Right lobe of liver (tissue), 6 donors: ENCODE measurements around the gene KIAA2012. TPM values are rescaled to one million over a fixed set of nuclear protein-coding genes. Genes with fewer than 3 reads are reported as not detected.

Experiments used
- ATAC-seq, 4 donors: fragments of 200-7000 bp; cut with Tn5 transposase; one replicate each; pipeline ENCODE4 v1.9.1; 2020; ENCODE audit warnings: mild to moderate bottlenecking in 4 of 4, moderate library complexity in 4 of 4
- DNase-seq, 3 donors: peaks; one replicate each; pipeline ENCODE4 v3.0.0-alpha.2; 2020
- H3K27ac ChIP-seq, 3 donors: fragments of 200-600 bp; one replicate each; pipeline ENCODE4 v1.8.0; 2022
- H3K27me3 ChIP-seq, 2 donors: fragments of 200-600 bp; one replicate each; pipeline ENCODE4 v1.8.0; 2022
- H3K36me3 ChIP-seq, 4 donors: fragments of 200-600 bp; sonication (generic) in 1 of 4; one replicate each; pipeline versions ENCODE4 v1.5.1 to v1.8.0; 2017 to 2022; ENCODE audit warnings: control low read depth in 1 of 4
- H3K4me1 ChIP-seq, 4 donors: fragments of 200-600 bp; sonication (generic) in 1 of 4; one replicate each; pipeline versions ENCODE4 v1.5.1 to v1.8.0; 2017 to 2022; ENCODE audit warnings: control low read depth in 1 of 4
- H3K4me3 ChIP-seq, 3 donors: fragments of 200-600 bp; one replicate each; pipeline ENCODE4 v1.8.0; 2022
- H3K9me3 ChIP-seq, 4 donors: fragments of 200-600 bp; sonication (generic) in 1 of 4; one replicate each; pipeline versions ENCODE4 v1.5.1 to v1.8.0; 2017 to 2022; ENCODE audit warnings: control low read depth in 1 of 4
- POLR2A ChIP-seq: fragments of 450-650 bp; IDR thresholded peaks from one replicate; pipeline ENCODE4 v1.6.1; 2017; ENCODE audit warnings: antibody characterized with exemption, mild to moderate bottlenecking
- WGBS: methylation state at CpG from one replicate; pipeline ENCODE4 v1.1.6; 2018; ENCODE audit warnings: low coverage, low lambda C conversion rate; ENCODE audit not compliant: insufficient coverage; ENCODE audit errors: missing lambda C conversion rate; 5-methylcytosine and 5-hydroxymethylcytosine counted together
- intact Hi-C, 2 donors: fragments of 100-400 bp; cut with DNase I; formaldehyde crosslinking; loops; one replicate each; pipeline versions ENCODE4 v1.11.2 to v1.14.1; 2022
- total RNA-seq, 6 experiments: library from RNA; depleted of rRNA in 2 of 6; stranded (reverse); fragments of >200 nt in 2 of 6; fragmentation: NEBNext Ultra II Directional in 3 of 6; extraction: Animal tissue kit (Norgen Biotek cat#: 25700) in 3 of 6; gene quantifications; one replicate each; pipeline versions ENCODE4 v1.1.0 to v1.2.4, GENCODE V29; 2016 to 2023
- TF ChIP-seq, protein P1 (sequence below), 4 donors: fragments of 200-600 bp in 3 of 4; fragments of 450-650 bp in 1 of 4; IDR thresholded peaks; one replicate each; pipeline versions ENCODE4 v1.5.1 to v1.8.0; 2016 to 2022; ENCODE audit warnings: antibody characterized with exemption in 4 of 4, mild to moderate bottlenecking in 2 of 4
- donor health status: DM: no; HTN: yes; CAD: no.
- donor health status: DM: no; HTN: no; CAD: no.
- donor health status: DM: no; HTN: no; CAD: no.
- donor health status: DM: no; HTN: yes; CAD: no.
- donor health status: DM: no; HTN: yes; CAD: no.

KIAA2012 gene
- total RNA-seq, 6 experiments from 2014 or later: 0.11 to 0.56 (median 0.43) TPM

GRCh38 chr2:202149155-202149762, 76.2 kb downstream of the KIAA2012 start:
- Histone ChIP-seq H3K27ac (no peak overlapping the region), H3K36me3 (no peaks in the 10 kb centered on the region), H3K27me3 (no peaks in the 10 kb centered on the region), H3K9me3 (no peaks in the 10 kb centered on the region), H3K4me1 (no peaks in the 10 kb centered on the region), H3K4me3 (no peak overlapping the region)
- intact Hi-C loops: no loop called here
- ATAC-seq: no peak
- 64% methylated on average over 12 of the region's 13 CpGs for WGBS
- no peak for DNase-seq
- TF ChIP-seq, protein P1, sequence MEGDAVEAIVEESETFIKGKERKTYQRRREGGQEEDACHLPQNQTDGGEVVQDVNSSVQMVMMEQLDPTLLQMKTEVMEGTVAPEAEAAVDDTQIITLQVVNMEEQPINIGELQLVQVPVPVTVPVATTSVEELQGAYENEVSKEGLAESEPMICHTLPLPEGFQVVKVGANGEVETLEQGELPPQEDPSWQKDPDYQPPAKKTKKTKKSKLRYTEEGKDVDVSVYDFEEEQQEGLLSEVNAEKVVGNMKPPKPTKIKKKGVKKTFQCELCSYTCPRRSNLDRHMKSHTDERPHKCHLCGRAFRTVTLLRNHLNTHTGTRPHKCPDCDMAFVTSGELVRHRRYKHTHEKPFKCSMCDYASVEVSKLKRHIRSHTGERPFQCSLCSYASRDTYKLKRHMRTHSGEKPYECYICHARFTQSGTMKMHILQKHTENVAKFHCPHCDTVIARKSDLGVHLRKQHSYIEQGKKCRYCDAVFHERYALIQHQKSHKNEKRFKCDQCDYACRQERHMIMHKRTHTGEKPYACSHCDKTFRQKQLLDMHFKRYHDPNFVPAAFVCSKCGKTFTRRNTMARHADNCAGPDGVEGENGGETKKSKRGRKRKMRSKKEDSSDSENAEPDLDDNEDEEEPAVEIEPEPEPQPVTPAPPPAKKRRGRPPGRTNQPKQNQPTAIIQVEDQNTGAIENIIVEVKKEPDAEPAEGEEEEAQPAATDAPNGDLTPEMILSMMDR (IDR thresholded peaks at IDR 0.05): no peak
- TF ChIP-seq POLR2A: no peak

- intact Hi-C loops: no loop called here
- Histone ChIP-seq H3K36me3 (no peaks in the 10 kb centered on the region), H3K4me3 (no peak overlapping the region), H3K9me3 (no peaks in the 10 kb centered on the region), H3K27ac (no peak overlapping the region), H3K4me1 (no peaks in the 10 kb centered on the region), H3K27me3 (no peaks in the 10 kb centered on the region)
- DNase-seq (no peak), ATAC-seq (no peak)
- no peak for TF ChIP-seq POLR2A
- TF ChIP-seq, protein P1 (IDR thresholded peaks at IDR 0.05): no peak
- 67% methylated on average over 4 of the region's 4 CpGs for WGBS
These were observed 76.9 kb downstream of the KIAA2012 start for GRCh38 chr2:202149936-202150335.

DNA sequence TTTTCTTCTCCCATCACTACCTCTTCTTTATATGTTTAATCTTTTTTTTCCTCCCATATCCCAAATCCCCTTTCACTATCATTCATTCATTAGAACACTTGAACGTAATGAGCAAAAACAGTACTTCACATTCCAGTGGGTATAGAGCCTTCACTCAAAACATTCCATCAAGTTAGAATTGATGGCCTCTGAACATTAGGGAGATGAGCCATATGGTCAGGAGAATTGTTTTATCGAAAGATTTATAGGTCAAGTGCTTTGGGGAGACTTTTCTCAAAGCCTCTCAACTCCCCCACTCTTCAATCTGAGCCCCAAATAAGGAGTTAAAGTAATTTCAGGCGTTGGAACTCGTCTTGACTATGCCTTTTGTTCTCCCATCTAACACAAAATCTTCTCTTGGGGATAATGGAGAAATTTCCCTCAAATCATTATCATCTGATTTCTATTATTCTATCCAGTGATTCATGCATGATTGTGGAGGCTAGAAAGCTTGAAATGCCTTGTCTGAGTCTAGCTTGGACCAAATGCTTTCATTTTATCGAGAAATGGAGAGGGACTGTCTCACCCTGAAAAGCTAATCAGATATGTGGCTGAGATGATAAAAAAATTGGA, 79.2 kb downstream of the KIAA2012 start:
- no peaks in the 10 kb centered on the region for H3K9me3 ChIP-seq
- no peaks in the 10 kb centered on the region for H3K36me3 ChIP-seq
- H3K27ac ChIP-seq: no peak overlapping the region
- WGBS: 57% methylated on average over 5 of the region's 5 CpGs
- H3K27me3 ChIP-seq: no peaks in the 10 kb centered on the region
- ATAC-seq: no peak
- TF ChIP-seq, protein P1 (IDR thresholded peaks at IDR 0.05): no peak
- TF ChIP-seq POLR2A: no peak
- DNase-seq: no peak
- no peaks in the 10 kb centered on the region for H3K4me1 ChIP-seq
- H3K4me3 ChIP-seq: no peak overlapping the region
- intact Hi-C loops: no loop called here

- Histone ChIP-seq H3K4me3 (no peak overlapping the region), H3K4me1 (no peaks in the 10 kb centered on the region), H3K27me3 (no peaks in the 10 kb centered on the region), H3K9me3 (no peaks in the 10 kb centered on the region), H3K27ac (no peak overlapping the region), H3K36me3 (no peaks in the 10 kb centered on the region)
- WGBS: 67% methylated on average over 9 of the region's 9 CpGs
- DNase-seq: no peak
- TF ChIP-seq, protein P1 (IDR thresholded peaks at IDR 0.05): no peak
- TF ChIP-seq POLR2A: no peak
- intact Hi-C loops: no loop called here
- no peak for ATAC-seq
These were observed 81.6 kb downstream of the KIAA2012 start for GRCh38 chr2:202154613-202155012.
